GM19035 (cell line): ENCODE data around the gene ESCO1.
"Not testable (repeated sequence)": the region's sequence is repeated elsewhere in the genome, so short reads cannot be mapped to it uniquely, and the experiment has no call there.

Experiments
- ATAC-seq: cut with Tn5 transposase; IDR thresholded peaks from one replicate; pipeline ENCODE4 v1.9.1; 2021; ENCODE audit not compliant: unreplicated experiment

Gene ESCO1

GRCh38 chr18:21592361-21592760, 8.1 kb downstream of the ESCO1 start:
- ATAC-seq: not testable (repeated sequence)

- no peak for ATAC-seq
Observed at GRCh38 chr18:21584391-21584790, 16.1 kb downstream of the ESCO1 start.

- ATAC-seq: no peak
Observed at GRCh38 chr18:21575656-21576055, 24.8 kb downstream of the ESCO1 start.

GRCh38 chr18:21571772-21572171, 28.7 kb downstream of the ESCO1 start:
- no peak for ATAC-seq

- ATAC-seq: no peak
Observed at GRCh38 chr18:21559195-21559594, 41.3 kb downstream of the ESCO1 start.

- ATAC-seq: no peak
Observed at GRCh38 chr18:21557607-21558253, 42.8 kb downstream of the ESCO1 start.

GRCh38 chr18:21550510-21550970, 50.0 kb downstream of the ESCO1 start:
- no peak for ATAC-seq

GRCh38 chr18:21548647-21549046, 51.9 kb downstream of the ESCO1 start:
- ATAC-seq: no peak

- ATAC-seq: no peak
Observed at GRCh38 chr18:21546423-21546822, 54.1 kb downstream of the ESCO1 start.

- no peak for ATAC-seq
Observed at GRCh38 chr18:21538230-21538629, 62.3 kb downstream of the ESCO1 start.

GRCh38 chr18:21534327-21534726, 66.2 kb downstream of the ESCO1 start:
- ATAC-seq: no peak

GRCh38 chr18:21526463-21526862, 74.0 kb downstream of the ESCO1 start:
- no peak for ATAC-seq

GRCh38 chr18:21525916-21526315, 74.6 kb downstream of the ESCO1 start:
- no peak for ATAC-seq

- ATAC-seq: no peak
Observed at GRCh38 chr18:21522530-21522929, 78.0 kb downstream of the ESCO1 start.

- no peak for ATAC-seq
Observed at GRCh38 chr18:21513741-21514140, 86.8 kb downstream of the ESCO1 start.

- no peak for ATAC-seq
Observed at GRCh38 chr18:21513292-21513691, 87.2 kb downstream of the ESCO1 start.

- no peak for ATAC-seq
Observed at GRCh38 chr18:21509062-21509461, 91.4 kb downstream of the ESCO1 start.

GRCh38 chr18:21507913-21508701, 92.4 kb downstream of the ESCO1 start:
- no peak for ATAC-seq

- no peak for ATAC-seq
Observed at GRCh38 chr18:21502661-21503060, 97.8 kb downstream of the ESCO1 start.

GRCh38 chr18:21499997-21500396, 100.5 kb downstream of the ESCO1 start:
- no peak for ATAC-seq

GRCh38 chr18:21496277-21496835, 104.1 kb downstream of the ESCO1 start:
- ATAC-seq: no peak

GRCh38 chr18:21490748-21491147, 109.8 kb downstream of the ESCO1 start:
- no peak for ATAC-seq
